H1 (cell line): Measurements from ENCODE around the gene WDR37. TPM values are rescaled to one million over a fixed set of nuclear protein-coding genes. Genes with fewer than 3 reads are reported as not detected.

ENCODE experiments used
- HDAC6 ChIP-seq: IDR thresholded peaks from one replicate; pipeline ENCODE4 v1.7.1; 2012; ENCODE audit warnings: low read depth, mild to moderate bottlenecking, inconsistent platforms, low read length, moderate library complexity
- POLR2AphosphoS5 ChIP-seq: IDR thresholded peaks from 2 replicates; pipeline ENCODE4 v1.6.1; 2011; ENCODE audit warnings: low read depth, low read length
- SP1 ChIP-seq: IDR thresholded peaks from 2 replicates; pipeline ENCODE4 v1.6.1; 2011; ENCODE audit warnings: low read depth, low read length
- SP2 ChIP-seq: IDR thresholded peaks from 2 replicates; pipeline ENCODE4 v1.6.1; 2012; ENCODE audit warnings: mild to moderate bottlenecking, low read length, inconsistent platforms
- TAF7 ChIP-seq: optimal IDR thresholded peaks from 2 replicates; pipeline ENCODE3; 2011; ENCODE audit warnings: low read depth, mild to moderate bottlenecking, inconsistent platforms, low read length, moderate library complexity, borderline replicate concordance
- polyA plus RNA-seq, 7 experiments: library from polyadenylated mRNA; depleted of rRNA in 3 of 7; stranded (reverse) in 5 of 7; unstranded in 2 of 7; fragments of >200 nt in 5 of 7; fragments of 200-250 nt in 2 of 7; gene quantifications; 1 replicate in 5 of 7; 2 replicates in 1 of 7; 4 replicates in 1 of 7; pipeline versions ENCODE4 v1.2.1 to v1.2.3, GENCODE V29; 2011 to 2013; ENCODE audit warnings: missing spikeins in 2 of 7, mixed read lengths in 2 of 7
- total RNA-seq: library from RNA; stranded (reverse); fragmentation: NEBNext Ultra II Directional; extraction: Animal tissue kit (Norgen Biotek cat#: 25700); gene quantifications from 2 replicates; pipeline ENCODE4 v1.2.1, GENCODE V29; 2021

The WDR37 gene
- total and polyA plus RNA-seq, 2 of the 8 experiments (the other 6 are each of a cell fraction or from before 2014, with no cell fraction given), result 9.6 to 12.0 TPM

DNA sequence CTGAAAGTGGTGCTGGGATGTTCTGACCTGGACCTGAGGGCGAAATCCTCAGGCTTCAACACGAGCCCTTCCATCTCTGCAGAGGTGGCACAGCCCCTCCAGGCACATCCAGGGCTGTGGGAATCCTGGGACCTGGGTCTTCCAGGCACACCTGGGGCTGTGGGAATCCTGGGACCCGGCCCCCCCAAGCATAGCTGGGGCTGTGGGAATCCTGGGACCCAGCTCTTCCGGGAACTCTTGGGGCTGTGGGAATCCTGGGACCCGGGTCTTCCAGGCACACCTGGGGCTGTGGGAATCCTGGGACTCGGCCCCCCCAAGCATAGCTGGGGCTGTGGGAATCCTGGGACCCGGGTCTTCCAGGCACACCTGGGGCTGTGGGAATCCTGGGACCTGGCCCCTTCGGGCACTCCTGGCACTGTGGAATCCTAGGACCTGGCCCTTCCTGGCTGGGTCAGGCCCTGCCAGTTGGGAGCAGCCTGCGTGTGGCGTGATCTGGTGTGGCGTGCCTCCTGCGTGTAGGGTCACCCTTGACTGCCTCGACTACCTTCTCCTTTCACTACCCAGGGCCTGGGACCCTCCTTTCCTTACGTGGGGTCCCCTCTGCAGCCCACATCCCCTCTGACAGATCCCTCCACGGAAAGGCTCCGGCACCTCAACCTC, 124.0 kb downstream of the WDR37 start (continued):
- TF ChIP-seq HDAC6 (no peak), SP2 (no peak), TAF7 (no peak), POLR2AphosphoS5 (no peak), SP1 (no peak)
